Neuronal stem cell (in vitro differentiated cells): ENCODE measurements around the gene SLC2A5.

Experiments
- DNase-seq: peaks from one replicate; pipeline ENCODE4 v3.0.0-alpha.2; 2013; ENCODE audit warnings: low spot score
- H2AFZ ChIP-seq: one replicate; pipeline ENCODE4 v1.6.1; 2013; ENCODE audit warnings: mild to moderate bottlenecking, low read length, inconsistent platforms
- H2AK5ac ChIP-seq: 2 replicates; pipeline ENCODE4 v1.6.1; 2013; ENCODE audit warnings: low read depth, mild to moderate bottlenecking, inconsistent platforms, low read length, moderate library complexity, mixed read lengths
- H2BK120ac ChIP-seq: 2 replicates; pipeline ENCODE4 v1.6.1; 2013; ENCODE audit warnings: low read depth, mild to moderate bottlenecking, inconsistent platforms, low read length, moderate library complexity, mixed read lengths
- H2BK12ac ChIP-seq: one replicate; pipeline ENCODE4 v1.6.1; 2013; ENCODE audit warnings: low read length, inconsistent platforms
- H2BK15ac ChIP-seq: 2 replicates; pipeline ENCODE4 v1.6.1; 2013; ENCODE audit warnings: mild to moderate bottlenecking, low read length, inconsistent platforms, mixed read lengths
- H2BK5ac ChIP-seq: one replicate; pipeline ENCODE4 v1.6.1; 2013; ENCODE audit warnings: inconsistent platforms, mild to moderate bottlenecking, low read length, moderate library complexity
- H3K14ac ChIP-seq: one replicate; pipeline ENCODE4 v1.6.1; 2013; ENCODE audit warnings: low read length, inconsistent platforms
- H3K18ac ChIP-seq: 2 replicates; pipeline ENCODE4 v1.6.1; 2013; ENCODE audit warnings: low read length, inconsistent platforms
- H3K23ac ChIP-seq: 2 replicates; pipeline ENCODE4 v1.6.1; 2013; ENCODE audit warnings: low read depth, mild to moderate bottlenecking, mixed read lengths, low read length, inconsistent platforms; ENCODE audit not compliant: poor library complexity
- H3K27ac ChIP-seq: replicated peaks from 3 replicates; pipeline ENCODE4 v1.5.1; 2013; ENCODE audit warnings: low read length, inconsistent platforms
- H3K27me3 ChIP-seq, 3 experiments: 2 replicates each; pipeline ENCODE4 v1.6.1; 2013; ENCODE audit warnings: low read length in 3 of 3, mild to moderate bottlenecking in 2 of 3, inconsistent platforms in 1 of 3, low read depth in 1 of 3, mixed read lengths in 1 of 3, moderate library complexity in 1 of 3; ENCODE audit not compliant: control insufficient read depth in 3 of 3, insufficient read depth in 3 of 3
- H3K36me3 ChIP-seq, 2 donors: replicated peaks in 1 of 2; 2 replicates each; pipeline ENCODE4 v1.6.1; 2013; ENCODE audit warnings: low read length in 2 of 2; ENCODE audit not compliant: control insufficient read depth in 2 of 2, insufficient read depth in 2 of 2
- H3K4ac ChIP-seq: 2 replicates; pipeline ENCODE4 v1.6.1; 2013; ENCODE audit warnings: inconsistent platforms, mild to moderate bottlenecking, low read length, moderate library complexity
- H3K4me1 ChIP-seq, 2 donors: 1 replicate in 1 of 2; 2 replicates in 1 of 2; pipeline ENCODE4 v1.6.1; 2013; ENCODE audit warnings: low read length in 2 of 2, low read depth in 1 of 2; ENCODE audit not compliant: control insufficient read depth in 2 of 2, insufficient read depth in 1 of 2
- H3K4me2 ChIP-seq: one replicate; pipeline ENCODE4 v1.6.1; 2013; ENCODE audit warnings: mild to moderate bottlenecking, low read length, inconsistent platforms; ENCODE audit not compliant: insufficient read depth, poor library complexity, severe bottlenecking
- H3K4me3 ChIP-seq, 2 donors: 2 replicates each; pipeline ENCODE4 v1.5.1; 2013; ENCODE audit warnings: low read length in 2 of 2, mild to moderate bottlenecking in 2 of 2, inconsistent platforms in 1 of 2, moderate library complexity in 1 of 2
- H3K79me1 ChIP-seq: one replicate; pipeline ENCODE4 v1.6.1; 2013; ENCODE audit warnings: low read depth, mild to moderate bottlenecking, inconsistent platforms, low read length, moderate library complexity
- H3K9ac ChIP-seq: one replicate; pipeline ENCODE4 v1.6.1; 2013; ENCODE audit warnings: mild to moderate bottlenecking, low read depth, low read length, inconsistent platforms; ENCODE audit not compliant: poor library complexity
- H3K9me3 ChIP-seq, 2 donors: replicated peaks in 1 of 2; 2 replicates each; pipeline versions ENCODE3 to v1.6.1; 2013; ENCODE audit warnings: low read length in 2 of 2, mild to moderate bottlenecking in 2 of 2, inconsistent platforms in 1 of 2, low read depth in 1 of 2, mixed read lengths in 1 of 2, moderate library complexity in 1 of 2; ENCODE audit not compliant: control insufficient read depth in 2 of 2, insufficient read depth in 1 of 2
- H4K8ac ChIP-seq: one replicate; pipeline ENCODE4 v1.6.1; 2013; ENCODE audit warnings: low read depth, mild to moderate bottlenecking, inconsistent platforms, low read length, moderate library complexity
- H4K91ac ChIP-seq: one replicate; pipeline ENCODE4 v1.6.1; 2013; ENCODE audit warnings: low read length, low read depth, mild to moderate bottlenecking, inconsistent platforms; ENCODE audit not compliant: poor library complexity
- WGBS, 2 donors: extraction: QIAGEN DNeasy Blood & Tissue Kit; methylation state at CpG; one replicate each; pipeline ENCODE4 v1.1.7; 2013; ENCODE audit warnings: missing lambda C conversion rate in 2 of 2, mixed read lengths in 1 of 2; ENCODE audit not compliant: insufficient read length in 2 of 2, insufficient replicate concordance in 1 of 2; ENCODE audit errors: extremely low coverage in 2 of 2; 5-methylcytosine and 5-hydroxymethylcytosine counted together

Gene SLC2A5

DNA sequence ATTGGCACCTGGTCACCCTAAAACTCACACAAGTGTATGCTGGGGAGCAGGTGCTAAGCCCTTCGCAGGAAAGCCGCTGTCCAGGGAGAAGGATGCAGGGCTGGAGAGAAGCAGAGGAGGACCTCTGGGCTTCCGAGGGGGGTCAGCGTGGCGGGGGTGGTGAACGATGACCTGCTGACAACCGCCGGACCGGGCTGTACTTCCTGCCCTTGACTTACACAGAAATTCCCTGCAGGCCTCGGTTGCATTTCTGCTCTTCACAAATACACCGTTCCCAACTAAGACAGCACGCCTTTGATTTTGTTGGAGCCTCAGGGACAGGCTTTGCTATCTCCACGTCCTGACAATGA lies 80.8 kb downstream of the SLC2A5 start:
- H3K79me1 ChIP-seq: no peaks in the 10 kb centered on the region
- no peak overlapping the region for H3K4me2 ChIP-seq
- no peak overlapping the region for H3K4me3 ChIP-seq
- H2BK12ac ChIP-seq: no peak overlapping the region
- no peak overlapping the region for H2AFZ ChIP-seq
- no peaks in the 10 kb centered on the region for H3K36me3 ChIP-seq
- no peak overlapping the region for H2BK120ac ChIP-seq
- no peak overlapping the region for H3K9ac ChIP-seq
- H2AK5ac ChIP-seq: peak overlapping the region; percentile 95
- H3K4ac ChIP-seq: peak overlapping the region; percentile 8
- H2BK15ac ChIP-seq: peak overlapping the region; percentile 82
- H3K27ac ChIP-seq: no peak overlapping the region
- no CpG with 5 or more reads among the region's 13 CpGs for WGBS, 2 donors
- H4K8ac ChIP-seq: no peak overlapping the region
- H3K23ac ChIP-seq: no peak overlapping the region
- no peak for DNase-seq
- peak overlapping the region; percentile 60 for H3K18ac ChIP-seq
- H4K91ac ChIP-seq: no peak overlapping the region
- peak overlapping the region; percentile 80 for H2BK5ac ChIP-seq
- H3K27me3 ChIP-seq: no peaks in the 10 kb centered on the region
- H3K9me3 ChIP-seq: no peaks in the 10 kb centered on the region
- H3K4me1 ChIP-seq: no peaks in the 10 kb centered on the region
- H3K14ac ChIP-seq: no peak overlapping the region

GRCh38 chr1:8987881-8988617 lies 81.4 kb downstream of the SLC2A5 start:
- DNase-seq: peak; percentile 44
- Histone ChIP-seq H2BK120ac (no peak overlapping the region), H2AFZ (peak overlapping the region; percentile 82)

GRCh38 chr1:8986814-8987190 lies 82.6 kb downstream of the SLC2A5 start:
- Histone ChIP-seq H3K4ac (no peak overlapping the region), H2BK120ac (no peak overlapping the region), H3K23ac (no peak overlapping the region), H2BK5ac (peak overlapping the region; percentile 20), H2AFZ (no peak overlapping the region), H2AK5ac (peak overlapping the region; percentile 40), H3K36me3 (no peaks in the 10 kb centered on the region), H2BK12ac (no peak overlapping the region), H3K9me3 (no peaks in the 10 kb centered on the region), H3K18ac (peak overlapping the region; percentile 19), H3K27me3 (no peaks in the 10 kb centered on the region), H4K8ac (no peak overlapping the region), H3K4me1 (no peaks in the 10 kb centered on the region), H3K79me1 (no peaks in the 10 kb centered on the region), H2BK15ac (no peak overlapping the region), H3K27ac (no peak overlapping the region), H4K91ac (no peak overlapping the region), H3K14ac (no peak overlapping the region), H3K4me2 (no peak overlapping the region), H3K9ac (no peak overlapping the region), H3K4me3 (no peak overlapping the region)
- no CpG with 5 or more reads among the region's 10 CpGs for WGBS, 2 donors
- DNase-seq: no peak

More at GRCh38 chr1:8987881-8988617, 81.4 kb downstream of the SLC2A5 start:
- no peaks in the 10 kb centered on the region for H3K9me3 ChIP-seq
- no peak overlapping the region for H3K9ac ChIP-seq
- H3K18ac ChIP-seq: peak overlapping the region; percentile 60
- H3K23ac ChIP-seq: no peak overlapping the region
- no CpG with 5 or more reads among the region's 9 CpGs for WGBS, 2 donors
- H2BK5ac ChIP-seq: peak overlapping the region; percentile 80
- no peak overlapping the region for H2BK12ac ChIP-seq
- H3K36me3 ChIP-seq: no peaks in the 10 kb centered on the region
- no peak overlapping the region for H4K8ac ChIP-seq
- no peak overlapping the region for H4K91ac ChIP-seq
- no peak overlapping the region for H3K4me2 ChIP-seq
- H2AK5ac ChIP-seq: peak overlapping the region; percentile 95
- no peak overlapping the region for H3K4me3 ChIP-seq
- no peaks in the 10 kb centered on the region for H3K4me1 ChIP-seq
- no peaks in the 10 kb centered on the region for H3K79me1 ChIP-seq
- H3K14ac ChIP-seq: no peak overlapping the region
- H3K27me3 ChIP-seq: no peaks in the 10 kb centered on the region
- H3K27ac ChIP-seq: no peak overlapping the region
- H2BK15ac ChIP-seq: peak overlapping the region; percentile 82
- H3K4ac ChIP-seq: peak overlapping the region; percentile 8

DNA sequence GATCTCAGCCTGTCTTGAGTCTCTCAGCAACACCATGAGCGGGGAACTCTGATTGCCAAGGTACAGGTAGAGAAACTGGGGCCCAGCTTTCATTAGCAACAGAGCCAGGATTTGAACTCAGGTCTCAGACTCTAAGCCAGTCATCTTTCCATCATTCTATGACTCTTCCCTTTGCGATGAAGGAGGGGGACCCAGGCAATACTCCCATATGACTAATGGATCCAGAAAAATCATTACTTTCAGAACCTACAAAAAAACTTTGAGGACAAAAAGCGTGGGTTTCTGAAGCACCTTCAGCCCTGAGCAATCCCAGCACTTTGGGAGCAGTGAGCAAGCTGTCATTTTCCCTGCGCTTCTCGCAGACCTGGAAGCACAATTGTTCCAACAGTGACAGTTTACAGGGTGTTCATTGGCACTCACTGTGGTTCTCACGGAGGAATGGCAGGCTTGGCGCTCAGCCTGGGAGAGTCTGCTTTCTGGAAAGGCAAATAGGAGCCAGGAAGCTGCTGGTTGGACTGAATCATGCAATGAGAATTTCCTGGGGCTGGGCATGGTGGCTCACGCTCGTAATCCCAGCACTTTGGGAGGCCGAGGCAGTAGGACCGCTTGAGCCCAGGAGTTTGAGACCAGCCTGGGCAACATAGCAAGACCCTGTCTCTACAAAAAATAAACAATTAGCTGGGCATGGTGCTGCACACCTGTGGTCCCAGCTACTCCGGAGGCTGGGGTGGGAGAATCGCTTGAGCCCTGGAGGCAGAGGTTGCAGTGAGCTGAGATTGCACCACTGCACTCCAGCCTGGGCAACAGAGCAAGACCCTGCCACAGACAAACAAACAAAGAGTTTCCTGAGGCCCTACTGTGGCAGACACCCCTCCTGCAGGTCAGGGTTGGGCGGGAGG lies 83.3 kb downstream of the SLC2A5 start:
- Histone ChIP-seq H2BK120ac (no peak overlapping the region), H2BK15ac (no peak overlapping the region), H3K23ac (no peak overlapping the region), H3K9me3 (no peaks in the 10 kb centered on the region), H3K9ac (no peak overlapping the region), H2AFZ (no peak overlapping the region), H4K8ac (no peak overlapping the region), H4K91ac (no peak overlapping the region), H3K4me2 (no peak overlapping the region), H3K4me3 (no peak overlapping the region), H2AK5ac (peak overlapping the region; percentile 40), H3K36me3 (no peaks in the 10 kb centered on the region), H2BK5ac (no peak overlapping the region), H3K18ac (no peak overlapping the region), H3K27me3 (no peaks in the 10 kb centered on the region), H3K4ac (no peak overlapping the region), H2BK12ac (no peak overlapping the region), H3K4me1 (no peaks in the 10 kb centered on the region), H3K79me1 (no peaks in the 10 kb centered on the region), H3K14ac (no peak overlapping the region), H3K27ac (no peak overlapping the region)
- WGBS, 2 donors: no CpG with 5 or more reads among the region's 14 CpGs
- no peak for DNase-seq
